HepG2 (cell line): Measurements from ENCODE around the gene ZMIZ1. TPM values are rescaled to one million over a fixed set of nuclear protein-coding genes. Genes with fewer than 3 reads are reported as not detected.

ENCODE experiments used
- CREB1 ChIP-seq, 2 experiments: fragments of 450-650 bp in 1 of 2; IDR thresholded peaks; 2 replicates each; pipeline ENCODE4 v1.6.1; 2016 to 2017; ENCODE audit warnings: control low read depth in 1 of 2, mild to moderate bottlenecking in 1 of 2, missing compliant biosample characterization in 1 of 2, missing genetic modification characterization in 1 of 2
- KLF11 ChIP-seq: IDR thresholded peaks from 2 replicates; pipeline ENCODE4 v1.6.1; 2016; ENCODE audit warnings: missing compliant biosample characterization
- PAXIP1 ChIP-seq: sonication (generic); formaldehyde crosslinking; conservative IDR thresholded peaks from 2 replicates; pipeline ENCODE4 v1.4.0; 2020; ENCODE audit warnings: mild to moderate bottlenecking, missing genetic modification reagents, moderate library complexity
- PBX2 ChIP-seq: IDR thresholded peaks from 2 replicates; pipeline ENCODE4 v1.6.1; 2016; ENCODE audit warnings: control low read depth
- RELA ChIP-seq: sonication (generic); formaldehyde crosslinking; IDR thresholded peaks from 2 replicates; pipeline ENCODE4 v1.4.0; 2020; ENCODE audit warnings: missing genetic modification reagents
- RFXAP ChIP-seq: sonication (generic); formaldehyde crosslinking; IDR thresholded peaks from 2 replicates; pipeline ENCODE4 v1.4.0; 2020; ENCODE audit warnings: missing genetic modification reagents, borderline replicate concordance
- ZEB1 ChIP-seq: IDR thresholded peaks from 2 replicates; pipeline ENCODE4 v1.6.1; 2012; ENCODE audit warnings: mild to moderate bottlenecking, low read depth, inconsistent platforms; ENCODE audit not compliant: insufficient replicate concordance
- ZFP1 ChIP-seq: IDR thresholded peaks from 2 replicates; pipeline ENCODE4 v1.6.1; 2016
- ZFP91 ChIP-seq: sonication (generic); formaldehyde crosslinking; IDR thresholded peaks from 2 replicates; pipeline ENCODE4 v1.9.0; 2022; ENCODE audit warnings: missing genetic modification reagents, mild to moderate bottlenecking, borderline replicate concordance
- ZFY ChIP-seq: sonication (generic); formaldehyde crosslinking; IDR thresholded peaks from 2 replicates; pipeline ENCODE4 v1.4.0; 2020; ENCODE audit warnings: missing genetic modification reagents
- ZHX2 ChIP-seq, 2 experiments: sonication (generic) in 1 of 2; formaldehyde crosslinking in 1 of 2; IDR thresholded peaks; 2 replicates each; pipeline versions ENCODE4 v1.6.1 to v1.9.0; 2014 to 2022; ENCODE audit warnings: antibody characterized with exemption in 1 of 2, borderline replicate concordance in 1 of 2, inconsistent platforms in 1 of 2, low read depth in 1 of 2, missing genetic modification reagents in 1 of 2
- ZNF274 ChIP-seq: sonication (generic); formaldehyde crosslinking; IDR thresholded peaks from 2 replicates; pipeline ENCODE4 v1.5.1; 2020; ENCODE audit warnings: mild to moderate bottlenecking, missing genetic modification reagents
- ZNF639 ChIP-seq: conservative IDR thresholded peaks from 2 replicates; pipeline ENCODE4 v1.6.1; 2018; ENCODE audit warnings: missing genetic modification reagents
- ZNF788 ChIP-seq: sonication (generic); formaldehyde crosslinking; IDR thresholded peaks from 2 replicates; pipeline ENCODE4 v1.5.0; 2020; ENCODE audit warnings: mild to moderate bottlenecking, missing genetic modification reagents, borderline replicate concordance
- ZNF792 ChIP-seq: IDR thresholded peaks from 2 replicates; pipeline ENCODE4 v1.6.1; 2016
- polyA plus RNA-seq, 8 experiments: library from polyadenylated mRNA; depleted of rRNA in 3 of 8; stranded (reverse) in 7 of 8; unstranded in 1 of 8; fragments of >200 nt; fragmentation: Illumina TruSeq in 4 of 8; extraction: Trizol in 4 of 8; gene quantifications; 2 replicates each; pipeline versions ENCODE4 v1.2.1 to v1.2.3, GENCODE V29; 2011 to 2016; ENCODE audit warnings: low read depth in 4 of 8, missing spikeins in 1 of 8, mixed read lengths in 1 of 8; ENCODE audit not compliant: insufficient read depth in 1 of 8
- total RNA-seq, 5 experiments: library from RNA; depleted of rRNA; stranded (reverse); fragments of >200 nt; fragmentation: Illumina TruSeq; extraction: Trizol; gene quantifications; 2 replicates each; pipeline ENCODE4 v1.2.3, GENCODE V29; 2016; ENCODE audit warnings: low read depth in 1 of 5

The ZMIZ1 gene
- total and polyA plus RNA-seq, 2 of the 13 experiments (the other 11 are each of a cell fraction or from before 2014, with no cell fraction given): 5.3 to 10.2 TPM

- TF ChIP-seq ZHX2 (IDR thresholded peaks at IDR 0.05; ENCODE audit: low read depth): peak; percentile 42; the same call in 1 of the 2 replicates
- no peak for TF ChIP-seq ZHX2 (CRISPR knock-in tag; IDR thresholded peaks at IDR 0.05; ENCODE audit: borderline replicate concordance)
- TF ChIP-seq KLF11 (CRISPR knock-in tag): no peak
- TF ChIP-seq PBX2: no peak
- peak; percentile 15; the same call in 1 of the 2 replicates for TF ChIP-seq ZNF788
- peak; percentile 49 for TF ChIP-seq ZEB1
- no peak for TF ChIP-seq ZNF274
- peak; percentile 85 for TF ChIP-seq ZFP91
- TF ChIP-seq CREB1 (IDR thresholded peaks at IDR 0.05): peak; percentile 84
- peak; percentile 94 for TF ChIP-seq CREB1 (CRISPR knock-in tag; IDR thresholded peaks at IDR 0.05)
- peak; percentile 93 for TF ChIP-seq ZFP1
- TF ChIP-seq RFXAP (CRISPR knock-in tag): no peak
- no peak for TF ChIP-seq RELA (CRISPR knock-in tag)
- peak; percentile 56; the same call in 1 of the 2 replicates for TF ChIP-seq ZNF792 (CRISPR knock-in tag)
- TF ChIP-seq ZNF639: no peak
- peak; percentile 52 for TF ChIP-seq ZFY (CRISPR knock-in tag)
- peak; percentile 95 for TF ChIP-seq PAXIP1 (CRISPR knock-in tag)
Measured at GRCh38 chr10:79093658-79094411, 25.1 kb downstream of the ZMIZ1 start (continued).
